GM21447 (cell line): ENCODE measurements around the gene UMAD1.
"Not testable (repeated sequence)": the region's sequence is repeated elsewhere in the genome, so short reads cannot be mapped to it uniquely, and the experiment has no call there.

Source experiments
- ATAC-seq: cut with Tn5 transposase; IDR thresholded peaks from one replicate; pipeline ENCODE4 v1.9.1; 2021; ENCODE audit not compliant: unreplicated experiment

The UMAD1 gene

GRCh38 chr7:7821517-7821916 is 181.0 kb downstream of the UMAD1 start:
- no peak for ATAC-seq

DNA sequence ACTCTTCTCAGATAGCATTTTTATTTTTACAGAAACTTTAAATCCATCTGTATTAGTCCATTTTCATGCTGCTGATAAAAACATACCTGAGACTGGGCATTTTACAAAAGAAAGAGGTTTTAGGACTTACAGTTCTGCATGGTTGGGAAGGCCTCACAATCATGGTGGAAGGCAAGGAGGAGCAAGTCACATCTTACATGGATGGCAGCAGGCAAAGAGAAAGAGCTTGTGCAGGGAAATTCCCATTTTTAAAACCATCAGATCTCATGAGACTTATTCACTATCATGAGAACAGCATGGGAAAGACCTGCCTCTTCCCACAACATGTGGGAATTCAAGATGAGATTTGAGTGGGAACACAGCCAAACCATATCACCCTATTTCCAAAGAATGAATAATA is 184.7 kb downstream of the UMAD1 start:
- ATAC-seq = not testable (repeated sequence)

DNA sequence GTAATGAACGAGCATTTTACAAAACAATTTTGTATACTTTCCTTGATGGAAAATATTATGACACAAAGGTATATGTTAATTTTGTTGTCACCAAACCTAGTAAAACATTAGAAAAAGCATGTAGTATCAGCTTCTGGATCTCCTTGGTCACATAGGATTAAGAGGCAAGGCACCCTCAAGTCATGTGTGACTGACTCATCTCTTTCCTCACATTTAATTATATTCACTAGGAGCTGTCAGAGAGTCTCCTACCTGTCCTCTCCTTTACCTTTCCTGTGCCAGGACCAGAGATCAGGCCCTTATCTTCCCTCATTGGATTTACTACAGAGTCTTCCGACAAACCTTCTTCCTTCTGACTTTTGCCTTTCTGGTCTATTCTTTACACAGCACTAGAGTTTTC is 189.1 kb downstream of the UMAD1 start:
- no peak for ATAC-seq

GRCh38 chr7:7830122-7830878 is 189.7 kb downstream of the UMAD1 start:
- no peak for ATAC-seq

- ATAC-seq = no peak
Measured at GRCh38 chr7:7832518-7832917, 192.0 kb downstream of the UMAD1 start.

GRCh38 chr7:7834761-7835160 is 194.2 kb downstream of the UMAD1 start:
- no peak for ATAC-seq

GRCh38 chr7:7841027-7841426 is 200.5 kb downstream of the UMAD1 start:
- no peak for ATAC-seq

DNA sequence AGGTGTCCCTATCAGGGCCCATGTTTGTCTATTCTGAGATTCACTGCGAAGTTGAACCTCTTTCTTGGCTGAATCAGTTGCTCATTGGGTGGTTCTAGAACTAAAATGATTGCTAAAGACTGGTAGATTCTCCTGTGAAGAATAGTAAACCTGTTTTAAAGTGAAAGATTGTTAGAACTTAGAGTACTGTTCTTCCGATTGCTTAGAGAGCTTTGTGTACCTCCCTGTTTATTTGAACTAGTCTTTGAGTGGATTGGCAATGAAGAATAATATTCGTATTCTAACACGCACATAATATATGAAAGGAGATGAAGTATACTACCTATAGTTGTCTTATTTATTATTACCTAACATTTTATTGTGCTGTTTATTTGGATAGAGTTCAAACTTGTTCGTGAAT is 202.7 kb downstream of the UMAD1 start:
- ATAC-seq = no peak

DNA sequence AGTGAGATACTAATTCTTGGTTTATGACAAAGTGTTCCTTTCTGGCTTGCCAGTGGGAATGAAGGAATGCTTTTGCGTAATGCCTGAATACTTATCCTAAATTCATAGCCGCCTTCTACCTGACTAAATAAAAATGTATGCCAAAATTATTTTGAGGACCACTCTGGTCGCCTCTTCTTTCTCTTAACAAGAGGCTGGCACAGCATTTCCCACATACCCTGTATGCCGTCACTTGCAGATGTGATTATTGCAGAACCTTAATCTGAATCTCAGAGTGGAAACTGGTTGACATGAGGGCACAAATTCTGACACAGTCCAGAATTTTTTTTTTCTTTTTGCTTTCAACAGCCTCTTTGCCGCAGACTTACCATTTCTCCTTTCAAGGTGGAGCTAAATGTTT is 203.4 kb downstream of the UMAD1 start:
- no peak for ATAC-seq

- peak; percentile 85 for ATAC-seq
Measured at GRCh38 chr7:7848246-7848645, 207.7 kb downstream of the UMAD1 start.

- no peak for ATAC-seq
Measured at GRCh38 chr7:7848892-7849291, 208.3 kb downstream of the UMAD1 start.

- ATAC-seq = no peak
Measured at GRCh38 chr7:7850150-7850549, 209.6 kb downstream of the UMAD1 start.

- ATAC-seq = no peak
Measured at GRCh38 chr7:7851381-7851780, 210.8 kb downstream of the UMAD1 start.

DNA sequence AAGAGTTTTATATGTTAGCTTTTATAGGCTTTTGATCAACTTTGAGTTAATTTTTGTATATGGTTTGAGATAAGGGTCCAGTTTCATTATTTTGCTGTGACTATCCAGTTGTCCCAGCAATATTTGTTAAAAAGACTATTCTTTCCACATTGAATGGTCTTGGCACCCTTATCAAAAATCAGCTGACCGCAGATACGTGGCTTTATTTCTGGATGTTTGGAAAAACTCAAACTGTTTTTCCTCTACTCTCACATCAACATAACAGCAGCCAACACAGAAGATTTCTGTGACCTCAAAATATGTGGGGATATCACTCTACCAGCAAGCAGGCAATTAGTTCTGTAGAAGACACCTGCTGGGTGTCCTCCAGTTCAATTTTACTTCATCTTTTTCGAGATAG is 211.4 kb downstream of the UMAD1 start:
- no peak for ATAC-seq

DNA sequence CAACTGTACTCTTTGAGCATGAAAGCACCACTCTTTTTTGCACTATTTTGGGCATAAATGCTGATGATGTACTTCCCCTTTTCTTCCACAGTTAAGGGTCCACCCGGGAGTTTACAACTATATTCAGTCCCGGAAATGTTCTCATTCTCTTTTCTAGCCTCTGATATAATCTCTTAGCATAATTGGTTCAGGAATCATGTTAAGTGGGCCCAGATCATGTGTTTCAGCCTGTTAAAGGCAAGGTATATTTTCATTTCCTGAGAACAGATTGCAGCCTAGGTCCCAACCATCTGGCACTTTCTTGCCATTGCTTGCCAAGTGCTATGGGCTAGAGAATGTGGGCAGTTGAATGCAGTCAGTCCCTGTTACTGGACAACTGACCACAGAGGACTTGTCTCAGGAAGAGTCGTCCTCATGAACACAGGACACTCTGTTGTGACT is 216.6 kb downstream of the UMAD1 start:
- no peak for ATAC-seq

DNA sequence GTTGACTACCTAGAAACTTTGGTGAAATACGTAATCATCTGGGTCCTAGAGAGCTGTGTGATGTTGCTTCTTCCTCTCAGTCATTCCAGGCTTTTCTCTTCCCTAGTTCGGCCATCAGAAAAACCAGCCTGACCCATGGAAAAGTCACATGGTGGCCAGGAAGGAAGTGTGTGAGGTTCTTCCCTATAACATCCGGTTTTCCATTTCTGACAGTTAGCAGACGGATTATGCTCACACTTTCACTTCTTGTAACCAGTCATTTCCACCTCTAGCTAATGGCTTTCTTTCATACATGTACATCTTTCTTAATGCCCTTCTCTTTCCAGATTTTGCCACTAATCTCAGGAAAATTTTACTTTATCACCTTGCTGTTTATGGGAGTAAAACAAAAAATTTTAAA is 218.0 kb downstream of the UMAD1 start:
- no peak for ATAC-seq

GRCh38 chr7:7859411-7859810 is 218.9 kb downstream of the UMAD1 start:
- no peak for ATAC-seq

DNA sequence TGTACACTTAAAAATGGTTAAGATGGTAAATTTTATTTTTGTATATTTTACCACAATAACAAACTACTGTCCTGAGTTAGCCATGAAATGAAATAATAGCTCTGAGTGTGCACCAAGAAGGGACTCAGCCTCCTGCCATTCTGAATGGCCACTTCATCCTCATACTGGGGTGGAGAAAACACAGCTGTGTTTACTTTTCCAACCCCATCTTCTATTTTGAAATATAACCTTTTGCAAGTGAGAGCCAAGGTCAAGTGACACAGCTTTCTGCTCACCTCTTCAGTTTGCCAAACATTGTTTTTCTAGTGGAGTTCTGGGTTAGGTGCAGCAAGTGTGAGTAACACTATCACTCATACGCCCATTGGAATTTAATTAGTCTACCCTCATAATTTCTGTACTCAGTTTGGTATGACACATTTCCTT is 220.7 kb downstream of the UMAD1 start:
- ATAC-seq = no peak

- ATAC-seq = no peak
Measured at GRCh38 chr7:7862393-7862792, 221.8 kb downstream of the UMAD1 start.

- ATAC-seq = peak; percentile 52
Measured at GRCh38 chr7:7867846-7868571, 227.5 kb downstream of the UMAD1 start.

- peak; percentile 55 for ATAC-seq
Measured at GRCh38 chr7:7868572-7868899, 228.0 kb downstream of the UMAD1 start.

GRCh38 chr7:7869036-7869435 is 228.5 kb downstream of the UMAD1 start:
- no peak for ATAC-seq

DNA sequence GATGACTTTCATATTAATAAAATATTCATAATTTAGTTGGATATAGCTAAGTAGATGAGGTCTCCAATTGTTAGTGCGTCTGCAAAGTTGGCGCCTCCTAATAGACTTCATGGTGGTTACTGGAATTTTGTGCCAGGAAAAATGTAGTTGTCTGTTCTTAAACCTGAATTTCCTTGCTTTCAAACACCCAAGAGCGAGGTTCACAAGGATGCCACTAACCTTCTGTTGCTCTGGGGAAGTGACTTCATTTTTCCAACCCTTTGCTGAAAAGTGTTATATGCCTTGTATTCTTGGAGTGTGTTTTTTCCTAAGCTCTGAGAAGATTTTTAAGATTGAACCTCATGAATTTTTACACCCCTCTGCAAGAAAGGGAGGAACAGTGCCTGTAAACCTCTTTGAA is 229.1 kb downstream of the UMAD1 start:
- no peak for ATAC-seq
